Chondrocyte (in vitro differentiated cells): ENCODE data around the gene TFIP11. TPM values are rescaled to one million over a fixed set of nuclear protein-coding genes. Genes with fewer than 3 reads are reported as not detected.

ENCODE experiments used
- DNase-seq: peaks from one replicate; pipeline ENCODE4 v3.0.0; 2021; ENCODE audit warnings: mixed read lengths, low spot score
- H3K27ac Mint-ChIP-seq: one replicate; pipeline ENCODE4 v1.8.0; 2021; ENCODE audit warnings: mild to moderate bottlenecking, moderate library complexity, mixed read lengths; ENCODE audit not compliant: unreplicated experiment
- H3K27me3 Mint-ChIP-seq: 2 replicates; pipeline ENCODE4 v1.8.0; 2021; ENCODE audit warnings: low read depth, mixed read lengths
- H3K36me3 Mint-ChIP-seq: 2 replicates; pipeline ENCODE4 v1.8.0; 2021; ENCODE audit warnings: low read depth, mixed read lengths
- H3K4me1 Mint-ChIP-seq: 2 replicates; pipeline ENCODE4 v1.8.0; 2021; ENCODE audit warnings: low read depth, mild to moderate bottlenecking, mixed read lengths
- H3K4me3 Mint-ChIP-seq: one replicate; pipeline ENCODE4 v1.8.0; 2021; ENCODE audit warnings: mild to moderate bottlenecking, moderate library complexity, mixed read lengths; ENCODE audit not compliant: unreplicated experiment
- H3K9me3 Mint-ChIP-seq: 2 replicates; pipeline ENCODE4 v1.8.0; 2021; ENCODE audit warnings: low read depth, mixed read lengths
- total RNA-seq: library from RNA; stranded (reverse); gene quantifications from 3 replicates; pipeline ENCODE4 v1.2.1, GENCODE V29; 2021
- TF ChIP-seq, protein P1 (sequence below): fragments of 200-600 bp; sonication (generic); IDR thresholded peaks from 2 replicates; pipeline ENCODE4 v1.5.0; 2021; ENCODE audit warnings: antibody characterized with exemption, mild to moderate bottlenecking, moderate library complexity

TFIP11 gene
- total RNA-seq, 1 donor from 2014 or later, result 30.6 TPM

DNA sequence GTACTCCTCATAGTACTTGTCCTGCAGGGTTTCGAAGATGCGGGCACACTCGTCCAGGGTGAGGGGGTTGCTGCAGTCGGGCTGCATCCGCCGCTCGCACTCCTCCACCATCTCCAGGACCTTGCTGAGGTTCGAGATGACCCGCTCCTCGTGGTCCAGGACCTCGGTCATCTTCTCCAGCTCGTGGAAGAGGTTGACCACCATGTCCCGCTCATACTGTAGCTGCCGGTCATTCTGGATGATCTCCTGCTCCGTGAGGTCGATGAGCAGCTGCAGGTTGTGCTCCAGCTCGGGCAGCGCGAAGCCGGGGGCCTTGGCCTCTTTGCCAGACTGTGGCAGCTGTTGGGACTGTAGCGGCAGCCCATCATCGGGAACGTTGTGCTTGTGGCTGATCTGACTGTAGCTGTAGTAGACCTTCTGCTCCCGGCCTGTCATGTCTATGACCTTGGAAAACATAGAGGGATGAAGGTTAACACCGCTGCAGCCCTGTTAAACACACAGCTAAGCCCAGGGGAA, 13.0 kb downstream of the TFIP11 start:
- peaks cover 50% of the 10 kb centered on the region for H3K36me3 Mint-ChIP-seq
- no peaks in the 10 kb centered on the region for H3K9me3 Mint-ChIP-seq
- no peak overlapping the region for H3K4me3 Mint-ChIP-seq
- DNase-seq, result no peak
- H3K27me3 Mint-ChIP-seq, result no peaks in the 10 kb centered on the region
- H3K27ac Mint-ChIP-seq, result no peak overlapping the region
- TF ChIP-seq, protein P1, sequence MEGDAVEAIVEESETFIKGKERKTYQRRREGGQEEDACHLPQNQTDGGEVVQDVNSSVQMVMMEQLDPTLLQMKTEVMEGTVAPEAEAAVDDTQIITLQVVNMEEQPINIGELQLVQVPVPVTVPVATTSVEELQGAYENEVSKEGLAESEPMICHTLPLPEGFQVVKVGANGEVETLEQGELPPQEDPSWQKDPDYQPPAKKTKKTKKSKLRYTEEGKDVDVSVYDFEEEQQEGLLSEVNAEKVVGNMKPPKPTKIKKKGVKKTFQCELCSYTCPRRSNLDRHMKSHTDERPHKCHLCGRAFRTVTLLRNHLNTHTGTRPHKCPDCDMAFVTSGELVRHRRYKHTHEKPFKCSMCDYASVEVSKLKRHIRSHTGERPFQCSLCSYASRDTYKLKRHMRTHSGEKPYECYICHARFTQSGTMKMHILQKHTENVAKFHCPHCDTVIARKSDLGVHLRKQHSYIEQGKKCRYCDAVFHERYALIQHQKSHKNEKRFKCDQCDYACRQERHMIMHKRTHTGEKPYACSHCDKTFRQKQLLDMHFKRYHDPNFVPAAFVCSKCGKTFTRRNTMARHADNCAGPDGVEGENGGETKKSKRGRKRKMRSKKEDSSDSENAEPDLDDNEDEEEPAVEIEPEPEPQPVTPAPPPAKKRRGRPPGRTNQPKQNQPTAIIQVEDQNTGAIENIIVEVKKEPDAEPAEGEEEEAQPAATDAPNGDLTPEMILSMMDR, result no peak
- peaks cover 23% of the 10 kb centered on the region for H3K4me1 Mint-ChIP-seq

DNA sequence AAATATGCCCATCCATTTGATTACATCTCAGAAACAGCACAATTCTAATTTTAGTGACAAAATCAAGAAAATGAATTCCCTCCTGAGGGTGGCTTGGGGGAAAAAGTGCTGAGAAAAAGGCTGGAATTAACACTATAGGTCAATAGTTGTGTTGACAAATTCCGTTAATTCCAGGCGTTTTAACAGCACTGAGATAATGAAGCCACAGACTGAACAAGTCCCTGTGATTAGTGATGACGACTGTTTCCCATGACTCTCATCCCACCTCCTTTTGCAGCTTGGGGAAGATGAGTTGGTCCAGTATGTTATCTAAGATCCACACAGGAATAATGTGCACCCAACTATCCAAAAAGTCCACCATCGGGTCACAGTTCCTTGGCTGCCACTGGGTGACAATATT, 15.8 kb downstream of the TFIP11 start:
- H3K27ac Mint-ChIP-seq, result no peak overlapping the region
- DNase-seq, result no peak
- no peaks in the 10 kb centered on the region for H3K27me3 Mint-ChIP-seq
- TF ChIP-seq, protein P1, result no peak
- H3K9me3 Mint-ChIP-seq, result no peaks in the 10 kb centered on the region
- peaks cover 9% of the 10 kb centered on the region for H3K4me1 Mint-ChIP-seq
- no peak overlapping the region for H3K4me3 Mint-ChIP-seq
- peaks cover 41% of the 10 kb centered on the region for H3K36me3 Mint-ChIP-seq

DNA sequence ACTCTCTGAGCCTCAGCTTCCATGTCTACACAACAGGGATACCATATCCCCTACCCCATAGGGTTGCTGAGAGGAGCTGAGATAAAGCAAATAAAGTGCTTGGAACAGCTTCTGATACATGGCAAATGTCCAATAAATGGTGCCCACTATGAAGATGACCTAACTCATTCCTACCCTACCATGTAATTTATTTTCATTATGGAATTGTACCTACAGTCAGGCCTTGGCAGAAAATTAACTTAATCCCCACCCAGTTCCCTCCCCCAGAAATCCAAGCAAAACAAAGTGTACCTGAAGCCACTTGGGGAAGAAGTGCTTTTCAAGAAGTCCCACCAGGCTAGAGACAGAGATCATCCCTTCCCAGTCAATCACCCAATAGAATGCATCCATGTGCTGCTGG, 17.8 kb downstream of the TFIP11 start:
- Mint-ChIP-seq H3K4me1 (peaks cover 6% of the 10 kb centered on the region), H3K4me3 (no peak overlapping the region), H3K9me3 (no peaks in the 10 kb centered on the region), H3K36me3 (peaks cover 37% of the 10 kb centered on the region), H3K27me3 (no peaks in the 10 kb centered on the region), H3K27ac (peak overlapping the region; percentile 27)
- TF ChIP-seq, protein P1, result no peak
- no peak for DNase-seq

DNA sequence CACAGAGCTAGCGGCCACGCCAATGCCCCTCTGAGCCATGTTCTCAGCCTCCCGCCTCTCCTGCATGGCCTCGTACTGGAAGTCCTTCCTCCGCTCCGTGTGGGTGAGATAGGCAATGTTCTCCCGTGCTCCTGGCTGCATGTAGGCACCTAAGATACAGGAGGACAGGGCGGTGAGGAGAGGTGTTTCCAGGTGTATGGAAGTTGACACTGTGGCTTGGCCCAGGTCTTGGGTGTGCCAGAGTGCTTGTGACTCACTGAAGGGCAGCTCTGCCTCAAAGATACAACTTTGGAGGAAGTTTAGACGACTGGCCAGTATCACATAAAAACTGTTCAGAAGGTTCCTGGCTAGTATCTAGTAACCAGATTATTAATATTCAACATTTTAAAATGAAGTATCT, 20.1 kb downstream of the TFIP11 start:
- Mint-ChIP-seq H3K4me1 (peaks cover 15% of the 10 kb centered on the region), H3K27ac (no peak overlapping the region), H3K4me3 (no peak overlapping the region), H3K36me3 (peaks cover 26% of the 10 kb centered on the region), H3K9me3 (no peaks in the 10 kb centered on the region), H3K27me3 (no peaks in the 10 kb centered on the region)
- TF ChIP-seq, protein P1, result no peak
- no peak for DNase-seq

- H3K4me1 Mint-ChIP-seq, result peaks cover 27% of the 10 kb centered on the region
- no peak overlapping the region for H3K27ac Mint-ChIP-seq
- H3K27me3 Mint-ChIP-seq, result no peaks in the 10 kb centered on the region
- H3K9me3 Mint-ChIP-seq, result no peaks in the 10 kb centered on the region
- no peak for DNase-seq
- TF ChIP-seq, protein P1, result no peak
- H3K4me3 Mint-ChIP-seq, result no peak overlapping the region
- H3K36me3 Mint-ChIP-seq, result peaks cover 16% of the 10 kb centered on the region
These were observed 22.7 kb downstream of the TFIP11 start for GRCh38 chr22:26489447-26490036.
